GM13976 (cell line): ENCODE results near the gene SUMO1.

Experiments used
- DNase-seq: peaks from one replicate; pipeline ENCODE4 v3.0.0; 2012; ENCODE audit warnings: low spot score
- CTCF ChIP-seq: IDR thresholded peaks from 2 replicates; pipeline ENCODE4 v1.5.1; 2012; ENCODE audit warnings: borderline replicate concordance, mild to moderate bottlenecking; ENCODE audit not compliant: insufficient read depth; ENCODE audit errors: extremely low read depth, missing control alignments, control extremely low read depth
- in situ Hi-C: fragments of 300-500 bp; cut with MboI; formaldehyde crosslinking; loops from one replicate; pipeline ENCODE4 v1.12.0; 2022; ENCODE audit warnings: low sequenced_read_pairs, mixed read lengths, inconsistent platforms; ENCODE audit not compliant: unreplicated experiment

The SUMO1 gene

GRCh38 chr2:202169832-202170424, 68.5 kb downstream of the SUMO1 start:
- in situ Hi-C loops: no loop called here
- TF ChIP-seq CTCF: no peak
- DNase-seq: no peak

GRCh38 chr2:202169131-202169530, 69.3 kb downstream of the SUMO1 start:
- TF ChIP-seq CTCF: no peak
- in situ Hi-C loops: no loop called here

DNA sequence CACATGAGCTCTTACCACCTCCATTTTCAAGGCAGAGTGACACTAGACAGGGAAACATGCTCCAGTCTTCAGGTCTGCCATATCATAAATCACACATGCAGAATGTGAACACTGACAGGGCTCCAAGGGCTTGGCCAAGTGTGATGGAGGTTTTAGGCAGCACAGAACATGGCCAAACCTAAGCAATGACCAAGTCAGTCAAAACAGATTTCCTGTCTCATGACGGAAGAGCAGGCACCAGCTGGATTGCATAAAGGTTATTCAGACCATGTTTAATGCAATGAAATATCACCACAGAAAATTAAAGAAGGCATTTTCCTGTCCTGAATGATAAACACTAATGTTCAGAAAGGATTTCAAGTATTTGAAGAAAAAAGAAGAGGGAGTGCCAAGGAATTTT, 72.5 kb downstream of the SUMO1 start:
- in situ Hi-C loops: no loop called here
- no peak for TF ChIP-seq CTCF
- DNase-seq: no peak

More at GRCh38 chr2:202169131-202169530, 69.3 kb downstream of the SUMO1 start:
- DNase-seq: no peak

DNA sequence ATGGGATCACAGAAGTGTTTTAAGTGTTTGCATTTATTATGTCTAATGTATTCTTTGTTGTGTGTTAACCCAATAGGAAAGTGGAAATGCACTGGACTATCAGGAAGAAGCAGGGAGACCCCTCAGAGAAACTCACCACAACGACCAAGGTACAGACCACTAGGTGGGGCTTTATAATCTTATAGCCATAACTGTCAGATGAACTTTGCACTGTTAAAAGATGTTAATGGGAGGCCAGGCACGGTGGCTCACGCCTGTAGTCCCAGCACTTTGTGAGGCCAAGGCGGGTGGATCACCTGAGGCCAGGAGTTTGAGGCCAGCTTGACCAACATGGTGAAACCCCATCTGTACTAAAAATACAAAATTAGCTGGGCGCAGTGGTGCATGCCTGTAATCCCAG, 73.2 kb downstream of the SUMO1 start:
- in situ Hi-C loops: no loop called here

DNA sequence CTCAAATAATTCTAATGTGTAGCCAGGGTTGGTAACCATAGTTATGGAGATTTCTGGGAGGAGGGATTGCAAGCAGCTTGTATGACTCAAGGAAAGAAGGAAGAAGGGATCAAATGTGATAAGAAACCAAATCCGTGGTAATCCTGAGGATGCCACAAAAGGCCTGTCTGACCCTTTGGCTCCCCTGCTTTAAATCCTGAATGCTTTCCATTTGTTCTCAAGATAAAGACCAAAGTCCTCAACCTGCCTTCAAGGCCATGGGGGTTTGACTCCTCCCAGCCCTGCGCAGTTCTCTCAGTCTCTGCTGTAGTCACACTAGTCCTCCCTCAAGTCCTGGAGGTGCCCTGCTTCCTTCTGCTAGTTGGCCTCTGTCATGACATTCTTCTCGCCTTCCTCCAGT, 74.0 kb downstream of the SUMO1 start:
- in situ Hi-C loops: no loop called here
- no peak for TF ChIP-seq CTCF

More for the DNA sequence above, 73.2 kb downstream of the SUMO1 start:
- no peak for DNase-seq
- TF ChIP-seq CTCF: no peak

GRCh38 chr2:202161151-202161835, 77.1 kb downstream of the SUMO1 start:
- DNase-seq: no peak

More for the DNA sequence above, 74.0 kb downstream of the SUMO1 start:
- no peak for DNase-seq

More at GRCh38 chr2:202161151-202161835, 77.1 kb downstream of the SUMO1 start:
- TF ChIP-seq CTCF: no peak
- in situ Hi-C loops: no loop called here
